Stimulated activated naive CD4-positive, alpha-beta T cell (primary cell): ENCODE data around the gene NEMP1.
"Not testable (repeated sequence)": the region's sequence is repeated elsewhere in the genome, so short reads cannot be mapped to it uniquely, and the experiment has no call there.

ENCODE experiments used
- DNase-seq, 6 experiments: peaks; one replicate each; lab custom pipeline; 2025; lab: John Stamatoyannopoulos, UW

NEMP1 gene, protein sequence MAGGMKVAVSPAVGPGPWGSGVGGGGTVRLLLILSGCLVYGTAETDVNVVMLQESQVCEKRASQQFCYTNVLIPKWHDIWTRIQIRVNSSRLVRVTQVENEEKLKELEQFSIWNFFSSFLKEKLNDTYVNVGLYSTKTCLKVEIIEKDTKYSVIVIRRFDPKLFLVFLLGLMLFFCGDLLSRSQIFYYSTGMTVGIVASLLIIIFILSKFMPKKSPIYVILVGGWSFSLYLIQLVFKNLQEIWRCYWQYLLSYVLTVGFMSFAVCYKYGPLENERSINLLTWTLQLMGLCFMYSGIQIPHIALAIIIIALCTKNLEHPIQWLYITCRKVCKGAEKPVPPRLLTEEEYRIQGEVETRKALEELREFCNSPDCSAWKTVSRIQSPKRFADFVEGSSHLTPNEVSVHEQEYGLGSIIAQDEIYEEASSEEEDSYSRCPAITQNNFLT

DNA sequence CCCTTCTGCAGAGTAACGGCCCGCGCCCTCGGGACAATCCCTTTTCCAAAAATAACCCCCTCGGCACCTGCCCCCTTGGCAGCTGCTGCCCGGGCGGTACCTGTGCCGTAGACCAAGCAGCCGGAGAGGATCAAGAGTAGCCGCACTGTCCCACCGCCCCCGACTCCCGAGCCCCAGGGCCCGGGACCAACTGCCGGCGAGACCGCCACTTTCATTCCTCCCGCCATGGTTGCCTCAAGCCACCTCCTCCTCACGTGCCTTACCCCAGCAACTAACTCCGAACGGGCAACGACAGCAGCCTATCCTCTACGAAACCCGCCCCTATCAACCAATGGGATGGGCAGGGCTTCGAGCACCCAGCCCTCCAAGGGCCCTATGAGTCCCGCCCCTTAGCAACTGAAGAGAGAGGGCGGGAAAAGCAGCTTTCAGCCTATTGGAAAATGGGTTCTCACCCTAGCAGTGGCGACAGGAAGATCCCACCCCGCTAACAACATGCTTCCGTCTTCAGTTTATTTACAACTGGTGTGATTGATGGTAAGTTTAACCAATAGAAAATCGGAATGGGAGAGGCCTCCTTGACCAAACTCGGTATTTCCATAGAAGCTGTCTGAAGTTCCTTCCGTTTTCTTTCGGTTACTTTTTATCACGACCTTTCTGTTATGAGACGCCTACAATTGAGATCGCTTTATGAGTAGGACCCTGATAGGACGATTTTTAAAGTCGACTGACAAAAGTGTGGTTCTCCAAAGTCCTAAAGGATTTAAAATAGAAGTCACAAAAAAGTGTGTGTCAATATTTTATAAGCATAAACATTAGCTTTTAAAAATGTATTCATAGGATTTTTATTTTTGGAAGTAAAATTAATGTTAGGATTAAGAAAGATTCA, at the start of gene NEMP1:
Gene NEMP1, minus strand, starts transcription at position 273 of the 886 bp plus-strand sequence. Its CDS starts 46 bp downstream, at position 227.
- DNase-seq, result peak; percentile 82 to 100 (median 96)

DNA sequence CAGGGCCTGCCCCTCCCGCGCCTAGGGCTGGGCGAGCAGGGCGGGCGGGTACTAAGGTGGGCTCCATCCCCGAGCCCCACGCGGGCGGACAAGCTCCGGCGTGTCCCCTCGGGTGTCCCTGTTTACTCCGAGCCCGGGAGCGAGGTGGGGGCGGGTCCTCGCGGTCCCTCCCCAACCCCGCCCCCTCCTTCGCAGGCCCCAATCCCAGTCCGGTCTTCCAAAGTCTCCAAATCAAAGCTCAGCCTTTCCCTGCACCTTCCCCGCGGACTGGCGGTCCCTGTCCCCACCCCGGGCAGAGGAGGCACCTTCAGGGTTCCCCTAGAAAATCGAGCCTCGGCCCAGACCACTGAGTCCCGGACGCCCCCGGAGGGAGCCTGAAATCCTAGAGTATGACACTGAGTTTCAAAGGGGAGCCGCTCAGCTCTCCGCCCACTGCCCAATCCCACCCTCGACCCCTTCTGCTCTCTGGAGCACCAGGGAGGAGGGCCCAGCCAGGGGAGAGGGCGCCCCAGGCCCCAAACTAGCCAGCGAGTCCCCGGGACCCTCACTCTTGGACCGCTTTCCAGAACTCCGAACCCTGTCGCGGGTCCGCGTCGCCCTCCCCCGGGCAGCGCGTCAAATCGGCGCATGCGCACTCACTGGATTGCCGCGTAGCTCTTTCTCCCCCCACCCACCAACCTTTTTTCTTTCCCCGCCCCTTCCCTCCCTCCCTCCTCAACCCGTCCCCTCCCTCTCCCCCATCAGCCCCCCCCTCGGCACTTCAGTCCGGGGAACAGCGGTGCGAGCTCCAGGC, 49.3 kb upstream of the NEMP1 start, which contains the start of gene LRP1:
Gene LRP1, plus strand, starts transcription at position 758 of the 793 bp plus-strand sequence. CDS start 482 bp downstream, outside the sequence.
- peak; percentile 66 to 87 (median 82) for DNase-seq

DNA sequence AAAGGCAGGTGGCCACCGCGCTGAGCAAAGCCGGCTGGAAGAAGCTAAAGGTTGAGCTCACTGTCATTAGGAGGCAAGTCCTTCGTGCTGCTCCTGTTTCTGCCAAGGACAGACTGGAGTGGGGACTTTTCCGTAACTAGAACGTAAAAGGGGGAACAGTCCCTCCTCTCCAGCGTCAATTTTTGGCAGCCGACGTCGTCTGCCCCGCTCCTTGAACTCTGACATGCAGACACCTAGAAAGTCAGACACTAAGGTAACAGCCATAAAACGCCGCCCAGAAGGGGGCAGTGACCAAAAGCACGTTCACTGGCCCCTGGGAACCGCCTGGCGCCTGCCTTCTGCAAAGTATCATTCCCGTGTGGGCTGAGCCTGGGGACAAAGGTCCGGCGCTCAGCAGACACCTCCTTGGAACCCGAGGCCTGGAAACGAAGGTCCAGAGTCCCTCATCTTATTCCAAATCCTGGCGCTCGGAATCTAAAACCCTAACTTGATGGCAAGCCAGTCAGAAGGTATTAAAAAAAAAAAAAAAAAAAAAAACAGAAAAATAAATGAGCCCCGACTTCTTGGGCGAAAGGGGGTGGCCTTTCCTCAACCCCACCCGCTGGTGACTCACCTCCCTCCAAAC, 48.6 kb upstream of the NEMP1 start:
- peak in 5 of 6 experiments; percentile 17 to 56 (median 38) for DNase-seq

DNA sequence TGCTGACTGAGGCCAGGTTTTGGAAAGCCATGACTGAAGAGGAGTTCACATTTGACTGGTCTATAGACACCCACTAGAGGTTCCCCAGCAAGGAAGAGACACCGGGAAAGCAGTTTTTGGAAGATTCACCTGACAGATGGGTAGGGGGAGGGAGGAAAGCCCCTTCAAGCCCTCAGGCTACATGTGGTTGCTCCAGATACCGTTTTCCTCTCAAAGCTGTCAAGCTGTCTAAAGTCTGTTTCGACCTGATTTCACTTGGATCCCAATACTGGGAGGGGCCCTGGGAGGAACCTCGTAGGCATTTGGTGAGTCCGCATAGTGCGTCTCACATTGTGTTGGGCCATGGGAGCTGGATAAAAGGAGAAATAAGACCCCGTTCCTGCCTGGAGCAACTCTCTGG, 48.0 kb upstream of the NEMP1 start:
- no peak for DNase-seq

DNA sequence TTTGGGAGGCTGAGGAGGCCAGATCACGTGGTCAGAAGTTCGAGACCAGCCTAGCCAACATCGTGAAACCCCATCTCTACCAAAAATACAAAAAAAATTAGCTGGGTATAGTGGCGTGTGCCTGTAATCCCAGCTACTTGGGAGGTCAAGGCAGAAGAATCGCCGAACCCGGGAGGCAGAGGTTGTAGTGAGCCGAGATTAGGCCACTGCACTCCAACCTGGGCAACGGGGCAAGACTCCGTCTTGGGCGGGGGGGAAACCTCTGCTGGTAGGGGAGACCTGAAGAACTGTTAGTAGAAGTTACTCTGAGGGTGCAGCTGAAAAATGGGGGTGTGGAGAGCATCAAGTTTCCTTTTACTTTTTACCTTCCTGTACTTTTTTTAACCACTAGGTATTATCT, 47.5 kb upstream of the NEMP1 start:
- DNase-seq, result no peak

DNA sequence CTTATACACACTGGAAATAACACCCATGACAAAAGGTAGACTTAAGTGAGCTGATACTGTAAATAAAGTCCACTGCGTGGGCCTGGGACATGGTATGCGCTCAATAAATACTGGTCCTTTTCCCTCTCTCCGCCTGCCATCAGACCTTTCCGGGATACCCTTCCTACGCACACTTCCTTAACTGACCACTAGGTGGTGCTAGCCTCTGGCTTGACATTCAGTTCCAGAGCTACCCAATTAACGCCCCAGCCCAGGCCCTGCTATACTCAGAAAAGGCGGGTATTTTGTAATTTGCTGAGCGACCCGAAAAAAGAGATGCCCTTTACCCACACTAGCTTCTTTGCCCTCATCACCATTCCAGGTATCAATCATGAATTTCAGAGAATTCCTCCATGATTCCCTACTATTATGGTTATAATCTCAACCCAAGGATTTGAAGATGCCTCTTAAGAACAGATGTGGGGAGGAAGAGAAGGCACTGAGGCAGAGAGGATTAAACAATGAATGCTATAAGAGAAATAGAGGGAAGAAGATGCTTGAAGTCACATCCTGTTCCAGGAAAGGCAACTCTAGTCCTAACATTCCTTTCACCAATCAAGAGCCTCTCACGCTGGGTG, 45.8 kb upstream of the NEMP1 start:
- DNase-seq, result peak; percentile 50 to 82 (median 70)

DNA sequence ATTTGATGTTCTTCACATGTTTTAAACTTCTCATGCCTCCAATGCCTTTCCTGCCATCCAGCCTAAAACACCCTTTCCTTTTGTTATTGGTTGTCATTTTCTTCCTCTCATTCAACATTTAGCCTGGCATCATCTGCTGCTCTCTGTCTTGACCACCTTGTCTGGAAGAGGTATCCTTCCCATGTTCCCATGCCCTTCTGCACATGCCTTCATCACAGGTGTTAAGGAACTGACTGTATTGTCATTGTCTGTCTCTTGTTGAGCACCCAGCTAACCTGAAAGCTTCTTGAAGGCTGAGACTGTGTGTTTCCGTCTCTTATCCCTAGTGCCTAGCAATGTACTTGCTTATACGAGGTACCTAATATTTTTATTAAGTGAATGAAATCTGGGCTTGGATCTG, 45.2 kb upstream of the NEMP1 start:
- no peak for DNase-seq

DNA sequence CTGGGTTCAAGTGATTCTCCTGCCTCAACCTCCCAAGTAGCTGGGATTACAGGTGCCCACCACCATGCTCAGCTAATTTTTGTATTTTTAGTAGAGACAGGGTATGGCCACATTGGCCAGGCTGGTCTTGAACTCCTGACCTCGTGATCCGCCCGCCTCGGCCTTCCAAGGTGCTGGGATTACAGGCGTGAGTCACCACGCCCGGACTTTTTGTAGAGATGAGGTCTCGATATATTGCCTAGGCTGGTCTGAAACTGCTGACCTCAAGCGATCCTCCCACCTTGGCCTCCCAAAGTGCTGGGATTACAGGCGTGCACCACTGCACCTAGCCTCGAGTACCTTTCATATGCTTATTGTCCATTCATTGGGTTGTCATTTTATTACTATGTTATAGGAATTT, 42.1 kb upstream of the NEMP1 start:
- DNase-seq, result not testable (repeated sequence)

DNA sequence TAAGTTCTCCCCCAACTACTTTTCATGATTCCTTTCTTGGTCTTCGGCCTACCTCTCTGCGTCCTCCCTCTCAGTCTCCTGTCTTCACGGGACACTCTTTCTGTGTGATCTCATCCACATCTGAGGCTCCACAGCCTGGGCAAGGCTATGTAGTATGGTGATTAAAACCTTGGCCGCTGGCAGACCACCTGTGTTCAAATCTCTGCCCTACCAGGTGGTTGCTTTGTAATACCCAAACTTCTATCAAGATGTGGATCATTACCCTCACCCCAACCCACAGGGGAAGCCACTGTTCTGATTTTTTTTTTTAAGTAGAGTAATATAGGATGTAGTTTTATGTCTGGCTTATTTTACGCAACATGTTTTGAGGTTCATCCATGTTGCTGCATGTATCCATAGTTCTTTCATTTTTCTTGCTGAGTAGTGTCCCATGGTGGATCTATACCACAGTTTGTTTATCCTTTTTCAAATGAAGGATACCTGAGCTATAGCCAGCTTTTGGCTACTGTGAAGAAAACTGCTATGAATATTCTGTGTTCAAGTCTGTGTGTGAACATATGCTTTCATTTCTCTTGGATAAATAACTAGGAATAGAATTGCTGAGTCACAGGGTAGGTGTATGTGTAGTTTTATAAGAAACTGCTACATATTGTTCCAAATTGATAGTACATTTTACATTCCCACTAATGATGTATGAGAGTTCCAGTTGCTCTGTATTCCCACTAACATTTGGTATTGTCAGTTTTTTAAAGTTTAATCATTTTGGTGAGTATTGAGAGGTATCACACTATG, 40.9 kb upstream of the NEMP1 start:
- DNase-seq, result no peak

DNA sequence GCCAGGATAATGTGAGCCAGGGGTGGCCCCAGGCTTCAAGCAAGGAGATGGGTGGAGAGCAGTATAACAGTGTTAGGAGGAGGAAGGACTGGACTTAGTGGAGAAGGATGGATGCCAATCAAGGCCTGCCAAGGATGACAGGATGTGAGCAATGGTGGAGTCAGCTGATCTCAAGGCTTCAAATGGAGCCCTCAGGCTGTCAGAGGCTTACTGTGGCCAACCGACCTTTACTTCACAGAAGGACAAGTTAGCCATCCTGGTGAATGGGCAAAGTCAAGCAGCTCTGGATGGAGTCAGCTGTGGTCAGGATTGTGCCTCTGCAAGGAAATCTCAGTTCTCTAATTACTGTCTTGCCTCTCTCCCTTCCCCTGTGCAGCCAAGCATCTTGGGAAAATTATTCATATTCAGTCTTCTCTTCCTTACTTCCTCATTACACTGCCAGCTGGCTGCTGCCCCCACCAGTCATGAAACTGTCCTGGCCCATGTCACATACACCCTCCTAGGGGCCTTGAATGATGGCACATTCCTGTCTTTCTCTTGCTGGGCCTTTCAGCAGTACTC, 40.2 kb upstream of the NEMP1 start:
- no peak for DNase-seq

DNA sequence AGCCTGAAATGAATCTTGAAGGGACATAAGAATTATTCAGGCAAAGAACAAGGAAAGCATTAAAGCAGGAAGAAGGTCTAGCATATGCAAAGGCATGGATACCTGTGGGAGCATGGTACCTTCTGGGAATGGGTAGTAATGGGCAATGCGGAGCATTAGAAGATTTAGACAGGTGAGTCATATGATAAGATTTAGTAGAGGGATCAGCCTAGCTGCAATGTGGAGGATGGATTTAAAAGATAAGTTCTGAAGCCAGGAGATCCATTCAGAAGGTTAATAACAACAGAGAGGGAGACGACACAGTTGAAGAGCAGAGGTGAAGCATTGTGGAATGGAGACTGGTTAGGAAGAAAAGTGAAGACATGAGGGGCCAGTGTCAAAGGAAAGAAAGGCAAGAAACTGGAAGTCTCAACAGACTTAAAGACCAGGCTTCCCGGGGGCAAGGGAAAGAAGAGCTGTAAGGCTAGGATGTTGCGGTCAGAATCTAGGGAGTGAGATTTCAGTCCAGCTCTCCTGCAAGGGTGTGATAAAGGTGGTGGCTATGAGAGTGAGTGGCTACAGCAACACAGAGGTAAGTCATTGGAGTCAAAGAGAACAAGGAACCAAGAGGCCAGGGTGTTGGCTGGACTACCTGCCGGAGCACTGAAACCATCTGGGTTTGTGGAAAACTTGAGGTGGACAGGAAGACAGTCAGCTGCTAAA, 38.1 kb upstream of the NEMP1 start:
- no peak for DNase-seq

DNA sequence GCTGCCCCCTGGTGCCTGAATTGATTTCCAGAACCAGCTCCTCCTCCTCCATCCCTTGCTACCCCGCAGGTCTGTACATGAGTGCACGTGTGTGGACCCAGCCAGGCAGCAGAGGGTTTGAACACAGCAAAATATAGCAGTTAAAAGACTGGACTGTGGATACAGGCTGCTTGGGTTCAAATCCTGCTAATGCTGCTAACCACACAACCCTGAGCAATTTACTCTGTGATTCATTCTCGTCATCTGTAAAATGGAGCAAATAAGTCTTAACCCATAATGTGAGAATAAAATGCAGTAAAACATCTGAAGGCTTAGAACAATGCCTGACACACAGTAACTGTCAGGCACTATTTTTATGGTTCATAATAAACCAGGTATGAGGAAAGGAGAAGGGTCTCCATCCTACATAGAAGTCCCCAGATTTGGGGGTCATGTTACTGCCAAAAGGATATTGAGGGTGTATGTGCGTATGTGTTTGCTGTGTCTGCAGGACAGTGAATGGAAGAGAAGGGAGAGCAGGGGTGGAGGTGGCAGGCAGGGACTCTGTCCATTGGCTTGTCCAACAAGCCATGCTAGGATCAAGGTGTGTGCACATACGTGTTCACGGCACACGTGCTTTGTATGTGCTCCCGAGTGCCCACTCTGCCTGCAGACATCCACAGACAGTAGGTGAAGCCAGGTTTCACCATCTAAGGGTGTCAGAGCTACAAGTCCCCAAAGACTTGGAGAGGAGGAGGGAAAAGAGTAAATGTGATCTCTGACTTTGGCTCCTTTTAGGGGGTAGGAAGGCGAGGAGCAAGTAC, 34.1 kb upstream of the NEMP1 start:
- DNase-seq, result no peak

DNA sequence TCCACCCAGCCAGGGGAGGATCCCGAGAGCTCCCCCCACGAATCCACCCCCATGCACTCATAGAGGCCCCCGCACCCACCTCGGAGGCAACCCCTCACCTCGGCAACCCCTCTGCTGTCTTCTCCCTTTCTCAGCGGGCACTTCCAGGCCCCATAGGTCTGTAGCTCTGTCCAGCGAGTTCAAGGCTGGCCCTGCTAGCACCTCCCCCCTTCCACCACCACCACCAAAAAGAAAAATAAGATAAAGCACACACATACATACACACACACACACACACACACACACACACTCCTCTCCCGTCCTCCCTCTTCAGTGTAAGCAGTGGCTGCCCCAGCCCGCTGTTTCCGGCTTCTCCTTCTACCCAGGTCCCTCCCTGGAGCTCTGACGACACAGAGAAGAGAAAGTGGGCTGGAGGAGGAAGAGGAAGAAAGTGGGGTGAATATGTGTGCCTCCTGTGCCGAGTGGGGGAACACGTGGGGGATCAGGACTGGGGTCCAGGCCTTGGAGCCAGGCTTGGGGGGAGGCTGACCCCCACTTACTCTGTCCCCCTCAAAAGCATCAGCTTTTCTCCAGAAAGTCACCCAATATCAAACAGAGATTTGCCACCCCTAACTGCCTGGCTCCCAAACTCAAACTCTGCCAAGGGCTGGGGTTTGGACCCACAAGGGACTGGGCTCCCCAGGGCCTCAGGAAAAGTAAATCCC, 32.6 kb upstream of the NEMP1 start, which contains the start of gene STAT6:
Gene STAT6, minus strand, starts transcription at position 332 of the 704 bp plus-strand sequence. CDS start 3,084 bp downstream, outside the sequence.
- peak; percentile 67 to 88 (median 82) for DNase-seq

DNA sequence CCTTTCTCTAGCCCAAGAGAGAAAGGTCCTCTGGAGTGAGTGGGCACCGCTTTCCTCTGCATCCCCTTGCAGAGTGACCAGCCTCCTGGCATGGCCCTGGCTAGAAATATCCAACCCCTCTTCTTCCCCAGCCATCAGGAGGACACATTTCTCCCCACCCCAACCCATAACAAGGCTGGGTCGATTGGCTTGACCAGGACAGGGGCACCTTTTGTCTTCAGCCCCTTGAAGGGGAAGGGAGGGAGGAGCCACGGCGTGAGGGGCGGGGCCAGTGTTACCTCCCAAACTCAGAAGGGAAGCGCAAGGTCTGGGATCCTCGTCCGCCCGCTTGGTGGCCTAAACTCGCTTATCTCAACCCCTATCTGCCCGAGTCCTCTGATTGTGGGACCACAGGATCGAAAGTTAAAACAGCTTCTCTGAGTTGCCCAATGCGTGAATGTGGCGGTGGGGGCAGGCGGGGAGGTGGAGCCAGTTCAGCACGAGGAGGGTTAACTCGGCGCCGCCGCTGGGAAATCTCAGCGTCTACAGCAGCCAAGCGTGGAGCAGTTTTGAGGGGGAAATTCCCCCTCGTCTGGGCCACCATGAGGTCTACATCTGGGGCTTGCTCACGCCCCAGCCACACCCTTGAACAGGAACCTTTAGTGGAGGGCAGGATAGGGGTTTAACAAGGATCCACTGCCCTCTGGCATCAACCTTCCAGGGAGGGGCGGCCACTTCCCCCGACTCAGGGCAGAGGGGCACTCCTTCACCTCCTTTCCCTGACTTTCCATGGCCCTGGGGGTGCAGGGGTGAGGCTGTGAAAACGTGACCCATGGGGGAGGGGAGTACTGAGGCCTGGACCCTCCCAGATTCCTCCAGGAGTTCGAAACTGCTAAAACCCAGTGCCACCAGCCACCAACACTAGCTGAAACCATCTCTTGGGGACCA, 31.8 kb upstream of the NEMP1 start:
- peak; percentile 46 to 76 (median 61) for DNase-seq

DNA sequence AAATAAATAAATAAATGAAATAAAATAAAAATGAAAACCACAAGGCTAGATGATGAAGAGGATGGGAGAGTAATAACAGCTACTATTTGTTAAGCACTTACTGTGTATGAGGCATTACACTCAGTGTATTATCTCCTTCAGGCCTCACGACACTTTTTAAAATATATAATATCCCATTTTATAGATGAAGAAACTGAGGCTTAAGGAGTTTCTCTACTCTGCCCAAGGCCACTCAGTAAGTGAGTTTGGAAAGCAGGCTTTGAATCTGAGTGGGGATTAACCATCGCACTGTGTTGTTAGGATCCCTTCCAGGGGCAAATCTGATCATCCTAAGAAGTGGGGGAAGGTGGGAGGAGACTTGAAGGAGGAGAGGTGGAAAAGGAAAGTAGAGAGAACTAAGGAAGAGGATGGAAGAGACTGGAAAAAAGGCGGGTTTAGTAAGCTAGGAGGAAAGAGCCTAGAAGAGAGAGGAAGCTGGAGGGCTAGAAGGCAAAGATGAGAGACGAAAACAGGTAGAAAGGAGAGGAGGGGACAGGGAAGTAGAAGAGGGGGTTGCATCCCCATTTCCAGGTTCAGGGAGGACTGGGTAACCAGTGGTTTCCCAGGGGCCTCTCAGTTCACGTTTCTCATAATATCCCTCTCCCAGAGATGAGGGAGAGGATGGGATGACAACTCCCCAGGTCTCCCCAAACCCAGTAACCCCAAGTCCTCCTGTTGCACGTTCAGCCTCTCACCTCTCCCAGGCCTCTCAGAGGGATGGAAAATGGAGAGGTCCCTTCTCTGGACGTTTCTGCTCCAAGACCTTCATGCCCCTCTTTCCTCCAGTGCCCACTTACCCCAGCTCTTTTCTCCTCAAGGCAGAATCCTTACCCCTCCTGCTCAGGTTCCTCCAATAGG, 30.9 kb upstream of the NEMP1 start:
- no peak for DNase-seq
